ENCODE data around the gene ADSL.

DNA sequence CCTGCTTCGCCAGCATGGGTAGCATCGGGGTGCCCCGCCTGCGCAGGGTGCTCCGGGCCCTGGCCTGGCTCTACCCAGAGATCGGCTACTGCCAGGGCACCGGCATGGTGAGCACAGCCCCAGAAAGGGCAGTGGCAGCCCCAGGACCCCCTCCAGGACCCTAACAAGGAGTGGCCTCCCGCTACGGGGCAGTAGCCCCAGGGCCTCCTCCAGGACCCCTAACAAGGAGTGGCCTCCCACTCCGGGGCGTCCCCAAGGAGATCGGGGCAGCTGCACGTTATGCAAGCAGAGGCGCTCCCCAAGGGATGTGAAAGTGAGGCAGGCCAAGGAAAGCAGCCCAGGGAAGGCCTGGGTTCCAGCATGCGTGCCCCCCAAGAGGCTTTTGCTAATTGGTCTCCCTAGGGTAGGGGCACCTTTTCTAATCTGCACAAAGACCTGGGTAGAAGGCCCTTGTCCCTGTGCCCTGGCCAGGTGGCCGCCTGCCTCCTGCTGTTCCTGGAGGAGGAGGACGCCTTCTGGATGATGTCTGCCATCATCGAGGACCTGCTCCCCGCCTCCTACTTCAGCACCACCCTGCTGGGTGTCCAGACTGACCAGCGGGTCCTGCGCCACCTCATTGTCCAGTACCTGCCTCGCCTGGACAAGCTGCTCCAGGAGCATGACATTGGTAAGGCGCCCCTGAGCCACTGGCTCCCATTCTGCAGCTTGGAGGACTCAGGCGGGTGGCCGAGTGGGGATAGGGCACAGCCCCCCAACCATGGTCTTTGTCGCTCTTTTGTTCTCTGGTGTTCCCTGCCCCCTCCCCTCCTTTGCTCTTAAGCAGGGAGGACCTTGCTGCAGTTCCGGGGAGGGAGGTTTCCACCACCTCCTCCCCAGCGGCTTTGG is 59.1 kb downstream of the ADSL start:
- no peak for TF ChIP-seq POLR2A (IDR thresholded peaks at IDR 0.05)
- TF ChIP-seq, protein P1, sequence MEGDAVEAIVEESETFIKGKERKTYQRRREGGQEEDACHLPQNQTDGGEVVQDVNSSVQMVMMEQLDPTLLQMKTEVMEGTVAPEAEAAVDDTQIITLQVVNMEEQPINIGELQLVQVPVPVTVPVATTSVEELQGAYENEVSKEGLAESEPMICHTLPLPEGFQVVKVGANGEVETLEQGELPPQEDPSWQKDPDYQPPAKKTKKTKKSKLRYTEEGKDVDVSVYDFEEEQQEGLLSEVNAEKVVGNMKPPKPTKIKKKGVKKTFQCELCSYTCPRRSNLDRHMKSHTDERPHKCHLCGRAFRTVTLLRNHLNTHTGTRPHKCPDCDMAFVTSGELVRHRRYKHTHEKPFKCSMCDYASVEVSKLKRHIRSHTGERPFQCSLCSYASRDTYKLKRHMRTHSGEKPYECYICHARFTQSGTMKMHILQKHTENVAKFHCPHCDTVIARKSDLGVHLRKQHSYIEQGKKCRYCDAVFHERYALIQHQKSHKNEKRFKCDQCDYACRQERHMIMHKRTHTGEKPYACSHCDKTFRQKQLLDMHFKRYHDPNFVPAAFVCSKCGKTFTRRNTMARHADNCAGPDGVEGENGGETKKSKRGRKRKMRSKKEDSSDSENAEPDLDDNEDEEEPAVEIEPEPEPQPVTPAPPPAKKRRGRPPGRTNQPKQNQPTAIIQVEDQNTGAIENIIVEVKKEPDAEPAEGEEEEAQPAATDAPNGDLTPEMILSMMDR (IDR thresholded peaks at IDR 0.05), result no peak
